GM19238 (cell line): ENCODE data around the gene MBLAC1.

Experiments used
- DNase-seq: peaks from one replicate; pipeline ENCODE4 v3.0.0; 2011; ENCODE audit warnings: low spot score; ENCODE audit not compliant: insufficient read length

MBLAC1 gene

GRCh38 chr7:100153708-100154535 is 27.2 kb downstream of the MBLAC1 start:
- no peak for DNase-seq

GRCh38 chr7:100154651-100155491 is 28.1 kb downstream of the MBLAC1 start:
- no peak for DNase-seq

- no peak for DNase-seq
These were observed 29.0 kb downstream of the MBLAC1 start for GRCh38 chr7:100155553-100156317.

- no peak for DNase-seq
These were observed 29.7 kb downstream of the MBLAC1 start for GRCh38 chr7:100156331-100157068.

- no peak for DNase-seq
These were observed 30.2 kb downstream of the MBLAC1 start for GRCh38 chr7:100157069-100157333.

GRCh38 chr7:100157334-100158228 is 30.8 kb downstream of the MBLAC1 start:
- no peak for DNase-seq

GRCh38 chr7:100158229-100159098 is 31.7 kb downstream of the MBLAC1 start, which contains the start of gene TRAPPC14:
Gene TRAPPC14, minus strand, starts transcription at chr7:100158723. Its CDS starts 224 bp downstream, at chr7:100158499.
- DNase-seq = peak; percentile 95

GRCh38 chr7:100159099-100159623 is 32.4 kb downstream of the MBLAC1 start:
- no peak for DNase-seq

- no peak for DNase-seq
These were observed 33.3 kb downstream of the MBLAC1 start for GRCh38 chr7:100160067-100160466.

GRCh38 chr7:100163006-100163531 is 36.3 kb downstream of the MBLAC1 start:
- no peak for DNase-seq

GRCh38 chr7:100163871-100164270 is 37.1 kb downstream of the MBLAC1 start:
- no peak for DNase-seq

GRCh38 chr7:100166317-100166940 is 39.7 kb downstream of the MBLAC1 start:
- DNase-seq = no peak

- no peak for DNase-seq
These were observed 40.5 kb downstream of the MBLAC1 start for GRCh38 chr7:100166970-100167911.

- no peak for DNase-seq
These were observed 41.2 kb downstream of the MBLAC1 start for GRCh38 chr7:100167912-100168323.

GRCh38 chr7:100169147-100169850 is 42.5 kb downstream of the MBLAC1 start:
- no peak for DNase-seq
